GM12878 (cell line): ENCODE measurements around the gene OR1J2. TPM values are rescaled to one million over a fixed set of nuclear protein-coding genes. Genes with fewer than 3 reads are reported as not detected.

Experiments
- ATAC-seq: fragments of 200-7000 bp; cut with Tn5 transposase; 3 replicates; pipeline ENCODE4 v1.9.1; 2020; ENCODE audit warnings: mild to moderate bottlenecking, moderate library complexity
- BruUV-seq: library from RNA; stranded (reverse); fragments of 400-500 nt; replicated peaks from 2 replicates; lab custom pipeline; 2021; lab: Mats Ljungman, UMichigan
- CTCF ChIA-PET: fragments of 300-600 bp; sonication (Branson Sonifier 250); formaldehyde crosslinking; extraction: SDS; loops from one replicate; lab custom pipeline; 2021; ENCODE audit warnings: inconsistent platforms; lab: Yijun Ruan, JAX
- POLR2A ChIA-PET: fragments of 350-600 bp; formaldehyde crosslinking; extraction: SDS; loops from one replicate; lab custom pipeline; 2021; ENCODE audit warnings: inconsistent platforms; lab: Charles Lee
- RAD21 ChIA-PET: fragments of 300-600 bp; sonication (Branson Sonifier 250); formaldehyde crosslinking; loops from one replicate; lab custom pipeline; 2023; ENCODE audit warnings: antibody characterized with exemption; ENCODE audit not compliant: unreplicated experiment; lab: Charles Lee
- SMC1A ChIA-PET: fragments of 300-600 bp; sonication (Branson Sonifier 250); formaldehyde crosslinking; loops from one replicate; lab custom pipeline; 2023; ENCODE audit not compliant: unreplicated experiment, uncharacterized antibody; lab: Charles Lee
- DNase-seq: peaks from one replicate; pipeline ENCODE4 v3.0.0-alpha.2; 2011; ENCODE audit warnings: low read depth, low spot score
- FAIRE-seq: peaks from 3 replicates; lab custom pipeline; 2011; peaks lifted over from hg19 to GRCh38; lab: Jason Lieb, UNC
- H2AFZ ChIP-seq: 2 replicates; pipeline ENCODE4 v1.6.0; 2011; ENCODE audit warnings: low read depth, low read length, control low read depth; ENCODE audit not compliant: control insufficient read depth
- H3K27ac ChIP-seq: 2 replicates; pipeline ENCODE4 v1.5.1; 2011; ENCODE audit warnings: control low read depth; ENCODE audit not compliant: control insufficient read depth, insufficient read depth
- H3K27me3 ChIP-seq, 2 experiments: replicated peaks in 1 of 2; 2 replicates each; pipeline versions ENCODE4 v1.6.0 to v1.6.1; 2011; ENCODE audit warnings: low read length in 1 of 2; ENCODE audit not compliant: control insufficient read depth in 2 of 2, insufficient read depth in 2 of 2
- H3K36me3 ChIP-seq, 2 experiments: 2 replicates each; pipeline ENCODE4 v1.5.1; 2011; ENCODE audit warnings: low read length in 1 of 2; ENCODE audit not compliant: control insufficient read depth in 2 of 2, insufficient read depth in 2 of 2
- H3K4me1 ChIP-seq: 2 replicates; pipeline ENCODE4 v1.6.1; 2011; ENCODE audit warnings: mild to moderate bottlenecking, low read length, moderate library complexity, mixed read lengths; ENCODE audit not compliant: control insufficient read depth, insufficient read depth
- H3K4me2 ChIP-seq: 2 replicates; pipeline ENCODE4 v1.6.0; 2011; ENCODE audit warnings: control low read depth; ENCODE audit not compliant: control insufficient read depth, insufficient read depth
- H3K4me3 ChIP-seq: fragments of 200-600 bp; sonication (generic); 2 replicates; pipeline ENCODE4 v1.5.1; 2016
- H3K79me2 ChIP-seq: 2 replicates; pipeline ENCODE4 v1.6.0; 2011; ENCODE audit warnings: low read length; ENCODE audit not compliant: control insufficient read depth, insufficient read depth
- H3K9ac ChIP-seq: 2 replicates; pipeline ENCODE4 v1.8.0; 2011; ENCODE audit warnings: low read length, control low read depth, mixed read lengths; ENCODE audit not compliant: control insufficient read depth, insufficient read depth
- H3K9me3 ChIP-seq: replicated peaks from 3 replicates; pipeline ENCODE4 v1.5.1; 2011; ENCODE audit warnings: mild to moderate bottlenecking, low read length; ENCODE audit not compliant: control insufficient read depth, insufficient read depth
- H4K20me1 ChIP-seq: 2 replicates; pipeline ENCODE4 v1.6.0; 2011; ENCODE audit not compliant: control insufficient read depth, insufficient read depth
- IRF3 ChIP-seq: fragments of 450-650 bp; IDR thresholded peaks from 2 replicates; pipeline ENCODE4 v1.6.1; 2014; ENCODE audit warnings: mild to moderate bottlenecking
- SPI1 ChIP-seq: IDR thresholded peaks from 2 replicates; pipeline ENCODE4 v1.6.1; 2011; ENCODE audit warnings: low read depth, mild to moderate bottlenecking, low read length, moderate library complexity, borderline replicate concordance; ENCODE audit not compliant: insufficient read depth
- WGBS: methylation state at CpG from one replicate; pipeline ENCODE4 v1.1.6; 2016; ENCODE audit warnings: low lambda C conversion rate; ENCODE audit not compliant: insufficient replicate concordance, insufficient coverage; ENCODE audit errors: missing lambda C conversion rate; 5-methylcytosine and 5-hydroxymethylcytosine counted together
- in situ Hi-C: fragments of 300-500 bp; cut with MboI; formaldehyde crosslinking; loops from 9 replicates; pipeline ENCODE4 v1.14.3; 2018; ENCODE audit warnings: mixed read lengths
- intact Hi-C: fragments of 100-400 bp; cut with micrococcal nuclease; formaldehyde crosslinking; loops from one replicate; pipeline ENCODE4 v1.14.2; 2022; ENCODE audit not compliant: unreplicated experiment
- polyA plus RNA-seq, 11 experiments: library from polyadenylated mRNA; depleted of rRNA in 4 of 11; unstranded in 6 of 11; stranded (reverse) in 5 of 11; fragments of >200 nt; fragmentation: Nextera tagmentation in 4 of 11; fragmentation: Illumina TruSeq in 1 of 11; extraction: Ambion mirVana in 4 of 11; extraction: Trizol in 1 of 11; gene quantifications; 1 replicate in 1 of 11; 2 replicates in 10 of 11; pipeline versions ENCODE4 v1.2.1 to v1.2.3, GENCODE V29; 2011 to 2016; ENCODE audit warnings: inconsistent platforms in 2 of 11, missing spikeins in 2 of 11, low read depth in 1 of 11
- total RNA-seq, 4 experiments: library from RNA; depleted of rRNA in 3 of 4; stranded (reverse); fragments of >200 nt in 3 of 4; fragmentation: Illumina TruSeq in 1 of 4; extraction: Trizol in 1 of 4; gene quantifications; 2 replicates each; pipeline versions ENCODE4 v1.2.1 to v1.2.3, GENCODE V29; 2013 to 2021

OR1J2 gene
- total and polyA plus RNA-seq, 10 of the 15 experiments (the other 5 are each of a cell fraction or from before 2014, with no cell fraction given) = 0.07 TPM; not detected in 9

GRCh38 chr9:122552812-122553211, 42.2 kb downstream of the OR1J2 start, which contains the start of gene OR1N2:
TSS of gene OR1N2 (plus strand) at chr9:122553112. CDS start at chr9:122553212, 100 bp downstream.
- Histone ChIP-seq H3K9ac (no peak within 1 kb of the TSS), H3K27me3 (no peaks in the 10 kb centered on the region), H3K9me3 (no peaks in the 10 kb centered on the region), H3K4me3 (no peak within 1 kb of the TSS), H3K79me2 (no peaks in the 10 kb centered on the region), H3K36me3 (no peaks in the 10 kb centered on the region)
- ChIA-PET SMC1A (no interaction called here), RAD21 (no interaction called here)
- intact Hi-C loops = no loop called here
- no peak for DNase-seq
- TF ChIP-seq IRF3 = no peak
- peak; percentile 19; the same call in 1 of the 2 replicates for TF ChIP-seq SPI1
- TF ChIP-seq, all 136 proteins: peak for 1
- no TSS peak for BruUV-seq
- Histone ChIP-seq H2AFZ (no peak within 1 kb of the TSS), H3K4me2 (no peak within 1 kb of the TSS), H3K27ac (no peak within 1 kb of the TSS), H3K4me1 (no peaks in the 10 kb centered on the region), H4K20me1 (no peaks in the 10 kb centered on the region)
- ChIA-PET POLR2A (no interaction called here), CTCF (no interaction called here)
- in situ Hi-C loops = no loop called here
- ATAC-seq (no peak), FAIRE-seq (no peak)
- 44% methylated on average over 2 of the region's 2 CpGs for WGBS

Other genes with a start within 250 kb of the OR1J2 start
Only the 7 nearest of the 14 such genes appear.
- 0.98 and 1.3 TPM in 2 replicates for gene PTGS1, start 139.8 kb upstream of the OR1J2 start, total RNA-seq (2014; rRNA removed)
- 0.69 and 0.72 TPM in 2 replicates for gene PTGS1, start 139.8 kb upstream of the OR1J2 start, total RNA-seq (2014; rRNA removed; fragmentation: Illumina TruSeq; extraction: Trizol)
- 1.2 TPM in 2 replicates for gene PTGS1, start 139.8 kb upstream of the OR1J2 start, total RNA-seq (2021)
- 2.1 and 2.8 TPM in 2 replicates for gene PTGS1, start 139.8 kb upstream of the OR1J2 start, polyA plus RNA-seq (2011; rRNA removed)
- gene PTGS1, start 139.8 kb upstream of the OR1J2 start, polyA plus RNA-seq (2014; fragmentation: Illumina TruSeq; extraction: Trizol) = 0.78 and 0.84 TPM in 2 replicates
- 1 to 10 TPM in 1 of 2 experiments, under 1 TPM in 1; 0.60 to 1.1 TPM for gene PTGS1, start 139.8 kb upstream of the OR1J2 start, polyA plus RNA-seq (2014; fragmentation: Nextera tagmentation; extraction: Ambion mirVana)
- 1.1 and 1.4 TPM in 2 replicates for gene PTGS1, start 139.8 kb upstream of the OR1J2 start, polyA plus RNA-seq (2014; rRNA removed)
- gene PTGS1, start 139.8 kb upstream of the OR1J2 start, polyA plus RNA-seq (2016; fragmentation: Nextera tagmentation; extraction: Ambion mirVana) = under 1 TPM; 0.16 to 0.48 TPM
- not detected in 2 replicates for gene OR1J1, start 32.9 kb upstream of the OR1J2 start, total RNA-seq (2014; rRNA removed)
- gene OR1J1, start 32.9 kb upstream of the OR1J2 start, total RNA-seq (2014; rRNA removed; fragmentation: Illumina TruSeq; extraction: Trizol) = not detected in 2 replicates
- not detected in 2 replicates for gene OR1J1, start 32.9 kb upstream of the OR1J2 start, total RNA-seq (2021)
- 0.07 TPM in 1 of 2 replicates, not detected in the other for gene OR1J1, start 32.9 kb upstream of the OR1J2 start, polyA plus RNA-seq (2011; rRNA removed)
- not detected in 2 replicates for gene OR1J1, start 32.9 kb upstream of the OR1J2 start, polyA plus RNA-seq (2014; fragmentation: Illumina TruSeq; extraction: Trizol)
- gene OR1J1, start 32.9 kb upstream of the OR1J2 start, polyA plus RNA-seq (2014; fragmentation: Nextera tagmentation; extraction: Ambion mirVana) = not detected
- gene OR1J1, start 32.9 kb upstream of the OR1J2 start, polyA plus RNA-seq (2014; rRNA removed) = not detected in 2 replicates
- not detected for gene OR1J1, start 32.9 kb upstream of the OR1J2 start, polyA plus RNA-seq (2016; fragmentation: Nextera tagmentation; extraction: Ambion mirVana)
- gene OR1J4, start 8.3 kb downstream of the OR1J2 start, total RNA-seq (2014; rRNA removed) = not detected in 2 replicates
- gene OR1J4, start 8.3 kb downstream of the OR1J2 start, total RNA-seq (2014; rRNA removed; fragmentation: Illumina TruSeq; extraction: Trizol) = not detected in 2 replicates
- gene OR1J4, start 8.3 kb downstream of the OR1J2 start, total RNA-seq (2021) = not detected in 2 replicates
- 0.12 and 0.19 TPM in 2 replicates for gene OR1J4, start 8.3 kb downstream of the OR1J2 start, polyA plus RNA-seq (2011; rRNA removed)
- not detected in 2 replicates for gene OR1J4, start 8.3 kb downstream of the OR1J2 start, polyA plus RNA-seq (2014; fragmentation: Illumina TruSeq; extraction: Trizol)
- not detected for gene OR1J4, start 8.3 kb downstream of the OR1J2 start, polyA plus RNA-seq (2014; fragmentation: Nextera tagmentation; extraction: Ambion mirVana)
- not detected in 2 replicates for gene OR1J4, start 8.3 kb downstream of the OR1J2 start, polyA plus RNA-seq (2014; rRNA removed)
- gene OR1J4, start 8.3 kb downstream of the OR1J2 start, polyA plus RNA-seq (2016; fragmentation: Nextera tagmentation; extraction: Ambion mirVana) = not detected
- gene OR1N1, start 16.5 kb downstream of the OR1J2 start, total RNA-seq (2014; rRNA removed) = not detected in 2 replicates
- not detected in 2 replicates for gene OR1N1, start 16.5 kb downstream of the OR1J2 start, total RNA-seq (2014; rRNA removed; fragmentation: Illumina TruSeq; extraction: Trizol)
- gene OR1N1, start 16.5 kb downstream of the OR1J2 start, total RNA-seq (2021) = not detected in 2 replicates
- not detected in 2 replicates for gene OR1N1, start 16.5 kb downstream of the OR1J2 start, polyA plus RNA-seq (2011; rRNA removed)
- not detected in 2 replicates for gene OR1N1, start 16.5 kb downstream of the OR1J2 start, polyA plus RNA-seq (2014; fragmentation: Illumina TruSeq; extraction: Trizol)
- gene OR1N1, start 16.5 kb downstream of the OR1J2 start, polyA plus RNA-seq (2014; fragmentation: Nextera tagmentation; extraction: Ambion mirVana) = not detected
- not detected in 2 replicates for gene OR1N1, start 16.5 kb downstream of the OR1J2 start, polyA plus RNA-seq (2014; rRNA removed)
- not detected for gene OR1N1, start 16.5 kb downstream of the OR1J2 start, polyA plus RNA-seq (2016; fragmentation: Nextera tagmentation; extraction: Ambion mirVana)
- gene OR1N2, start 42.3 kb downstream of the OR1J2 start, total RNA-seq (2014; rRNA removed) = 0.11 TPM in 1 of 2 replicates, not detected in the other
- gene OR1N2, start 42.3 kb downstream of the OR1J2 start, total RNA-seq (2014; rRNA removed; fragmentation: Illumina TruSeq; extraction: Trizol) = not detected in 2 replicates
- gene OR1N2, start 42.3 kb downstream of the OR1J2 start, total RNA-seq (2021) = not detected in 2 replicates
- 0.08 TPM in 1 of 2 replicates, not detected in the other for gene OR1N2, start 42.3 kb downstream of the OR1J2 start, polyA plus RNA-seq (2011; rRNA removed)
- not detected in 2 replicates for gene OR1N2, start 42.3 kb downstream of the OR1J2 start, polyA plus RNA-seq (2014; fragmentation: Illumina TruSeq; extraction: Trizol)
- gene OR1N2, start 42.3 kb downstream of the OR1J2 start, polyA plus RNA-seq (2014; fragmentation: Nextera tagmentation; extraction: Ambion mirVana) = not detected
- gene OR1N2, start 42.3 kb downstream of the OR1J2 start, polyA plus RNA-seq (2014; rRNA removed) = not detected in 2 replicates
- not detected for gene OR1N2, start 42.3 kb downstream of the OR1J2 start, polyA plus RNA-seq (2016; fragmentation: Nextera tagmentation; extraction: Ambion mirVana)
- not detected in 2 replicates for gene OR1L8, start 72.6 kb downstream of the OR1J2 start, total RNA-seq (2014; rRNA removed)
- gene OR1L8, start 72.6 kb downstream of the OR1J2 start, total RNA-seq (2014; rRNA removed; fragmentation: Illumina TruSeq; extraction: Trizol) = not detected in 2 replicates
- gene OR1L8, start 72.6 kb downstream of the OR1J2 start, total RNA-seq (2021) = not detected in 2 replicates
- not detected in 2 replicates for gene OR1L8, start 72.6 kb downstream of the OR1J2 start, polyA plus RNA-seq (2011; rRNA removed)
- gene OR1L8, start 72.6 kb downstream of the OR1J2 start, polyA plus RNA-seq (2014; fragmentation: Illumina TruSeq; extraction: Trizol) = not detected in 2 replicates
- not detected for gene OR1L8, start 72.6 kb downstream of the OR1J2 start, polyA plus RNA-seq (2014; fragmentation: Nextera tagmentation; extraction: Ambion mirVana)
- gene OR1L8, start 72.6 kb downstream of the OR1J2 start, polyA plus RNA-seq (2014; rRNA removed) = not detected in 2 replicates
- gene OR1L8, start 72.6 kb downstream of the OR1J2 start, polyA plus RNA-seq (2016; fragmentation: Nextera tagmentation; extraction: Ambion mirVana) = not detected
- gene OR1Q1, start 103.9 kb downstream of the OR1J2 start, total RNA-seq (2014; rRNA removed) = not detected in 2 replicates
- not detected in 2 replicates for gene OR1Q1, start 103.9 kb downstream of the OR1J2 start, total RNA-seq (2014; rRNA removed; fragmentation: Illumina TruSeq; extraction: Trizol)
- gene OR1Q1, start 103.9 kb downstream of the OR1J2 start, total RNA-seq (2021) = not detected in 2 replicates
- 0.29 TPM in 1 of 2 replicates, not detected in the other for gene OR1Q1, start 103.9 kb downstream of the OR1J2 start, polyA plus RNA-seq (2011; rRNA removed)
- not detected in 2 replicates for gene OR1Q1, start 103.9 kb downstream of the OR1J2 start, polyA plus RNA-seq (2014; fragmentation: Illumina TruSeq; extraction: Trizol)
- not detected for gene OR1Q1, start 103.9 kb downstream of the OR1J2 start, polyA plus RNA-seq (2014; fragmentation: Nextera tagmentation; extraction: Ambion mirVana)
- gene OR1Q1, start 103.9 kb downstream of the OR1J2 start, polyA plus RNA-seq (2014; rRNA removed) = not detected in 2 replicates
- not detected for gene OR1Q1, start 103.9 kb downstream of the OR1J2 start, polyA plus RNA-seq (2016; fragmentation: Nextera tagmentation; extraction: Ambion mirVana)